ENCODE results near the gene LYST.

DNA sequence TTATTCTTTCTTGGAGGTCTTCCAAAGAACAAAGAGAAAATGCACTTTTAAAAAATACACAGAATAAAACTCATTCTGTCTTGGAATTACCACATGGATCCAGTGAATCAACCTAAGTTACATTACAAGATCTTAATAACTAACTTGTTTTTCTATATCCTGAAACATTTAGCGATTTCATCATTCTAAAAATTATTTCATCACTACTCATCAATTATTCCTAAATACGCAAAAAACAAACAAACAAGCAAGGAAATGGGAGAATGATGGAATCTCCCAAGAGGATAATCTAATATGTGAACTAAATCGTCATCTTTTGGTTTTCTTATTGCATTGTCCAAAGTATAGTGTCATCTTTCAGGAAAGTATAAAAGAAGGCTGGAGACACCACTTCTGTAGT is 178.6 kb downstream of the LYST start:
- no peak for TF ChIP-seq CTCF (IDR thresholded peaks at IDR 0.05)
- TF ChIP-seq POLR2A (IDR thresholded peaks at IDR 0.05), result no peak

Data from stomach (tissue), 4 donors.